CD4-positive, alpha-beta T cell treated with Interferon gamma for 1 hour (primary cell): Measurements from ENCODE around the gene CLEC4C.

ENCODE experiments used
- DNase-seq: peaks from one replicate; pipeline ENCODE4 v3.0.0-alpha.2; 2020

CLEC4C gene

DNA sequence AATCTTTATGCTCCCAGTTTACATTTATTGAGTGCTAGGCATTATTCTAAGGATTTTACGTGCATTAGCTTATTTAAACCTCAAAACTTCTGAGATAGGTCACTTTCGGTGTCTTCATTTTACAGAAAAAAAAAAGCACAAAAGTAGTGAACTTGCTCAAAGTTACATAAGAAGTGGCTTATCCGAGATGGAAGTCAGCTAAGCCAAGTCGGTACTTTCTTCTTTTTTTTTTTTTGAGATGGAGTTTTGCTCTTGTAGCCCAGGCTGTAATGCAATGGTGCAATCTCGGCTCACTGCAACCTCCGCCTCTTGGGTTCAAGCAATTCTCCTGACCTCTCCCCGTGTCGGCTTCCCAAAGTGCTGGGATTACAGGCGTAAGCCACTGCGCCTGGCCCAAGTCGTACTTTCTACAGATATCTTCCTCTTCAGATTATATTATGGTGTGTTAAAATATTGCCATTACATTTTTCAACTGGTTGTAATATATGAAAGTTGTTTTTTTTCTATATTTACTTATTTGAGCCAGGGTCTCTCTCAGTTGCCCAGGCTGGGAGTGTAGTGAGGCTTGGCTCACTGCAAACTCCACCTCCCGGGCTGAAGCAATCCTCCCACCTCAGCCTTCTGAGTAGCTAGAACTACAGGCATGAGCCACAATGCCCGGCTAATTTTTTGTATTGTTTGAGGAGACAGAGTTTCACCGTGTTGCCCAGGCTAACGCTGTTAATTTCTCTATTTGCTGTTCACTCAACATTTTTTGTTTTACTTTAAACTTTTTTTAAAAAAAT, 27.0 kb downstream of the CLEC4C start:
- DNase-seq = no peak

DNA sequence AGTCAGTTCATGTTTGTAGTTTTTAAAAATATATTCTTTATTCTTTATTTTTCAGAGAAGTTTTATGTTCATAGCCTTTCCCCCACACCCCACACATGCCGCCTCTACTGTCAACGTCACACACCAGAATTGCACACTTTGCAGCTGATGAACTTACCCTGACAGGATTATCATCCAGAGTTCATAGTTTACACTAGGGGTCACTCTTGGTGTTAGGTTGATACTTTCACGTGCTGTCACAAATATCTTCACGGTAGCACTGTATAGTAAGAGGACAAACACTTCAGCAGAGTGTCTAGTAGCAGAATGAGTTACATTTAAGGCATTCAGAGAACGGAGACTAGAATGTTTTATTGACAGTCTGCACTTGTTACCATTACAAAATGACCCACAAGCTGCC, 30.8 kb downstream of the CLEC4C start:
- DNase-seq = no peak

DNA sequence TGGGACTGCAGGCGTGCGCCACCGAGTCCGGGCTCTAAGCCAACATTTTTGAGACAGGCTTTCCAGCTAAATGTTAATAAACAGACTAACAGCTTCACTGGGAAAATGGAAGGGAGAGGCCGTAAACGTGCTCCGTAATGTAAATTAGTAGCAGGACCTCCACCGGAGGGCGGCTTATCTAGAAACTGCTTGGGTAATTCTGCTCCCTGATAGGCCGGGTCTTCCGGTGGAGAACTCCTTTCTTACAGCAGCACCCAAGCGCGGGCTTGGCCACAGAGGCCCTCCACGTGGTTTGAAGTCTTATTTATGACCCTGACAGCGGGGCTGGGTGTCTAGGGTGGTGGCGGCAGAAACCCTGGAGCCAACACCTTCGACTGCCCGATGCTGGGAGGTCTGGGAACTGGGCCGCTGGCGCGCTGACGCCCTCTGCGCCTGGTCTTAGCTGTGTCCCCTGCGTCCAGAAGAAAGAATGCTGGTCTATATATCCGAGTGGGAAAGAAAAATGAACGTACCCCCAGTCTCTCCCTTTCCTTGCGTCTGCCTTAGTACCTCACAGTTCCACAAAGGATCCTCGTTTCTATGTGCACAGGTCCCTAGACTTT, 34.2 kb downstream of the CLEC4C start:
- no peak for DNase-seq

DNA sequence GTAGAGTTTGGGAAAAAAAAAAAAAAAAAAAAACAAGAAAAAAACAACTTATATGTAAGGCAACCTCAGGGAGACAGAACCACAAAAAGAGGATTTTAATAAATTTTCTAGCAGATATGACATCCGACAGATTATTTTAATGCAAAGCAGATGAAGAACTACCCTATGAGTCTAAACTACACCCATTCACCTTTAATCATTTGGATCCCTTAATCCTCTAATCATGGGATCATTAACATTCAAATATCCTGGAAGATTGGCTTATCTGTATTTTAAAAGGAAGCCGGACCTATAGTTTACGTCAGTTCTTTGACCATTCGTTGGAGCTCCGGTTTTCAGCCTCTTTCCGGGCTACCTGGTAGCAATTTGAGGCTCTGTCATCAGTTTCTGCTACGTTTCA, 36.0 kb downstream of the CLEC4C start, which contains the start of gene DPPA3:
Gene DPPA3 (plus strand): TSS at position 301 of the 400 bp plus-strand sequence. CDS start 138 bp downstream, outside the sequence.
- no peak for DNase-seq

DNA sequence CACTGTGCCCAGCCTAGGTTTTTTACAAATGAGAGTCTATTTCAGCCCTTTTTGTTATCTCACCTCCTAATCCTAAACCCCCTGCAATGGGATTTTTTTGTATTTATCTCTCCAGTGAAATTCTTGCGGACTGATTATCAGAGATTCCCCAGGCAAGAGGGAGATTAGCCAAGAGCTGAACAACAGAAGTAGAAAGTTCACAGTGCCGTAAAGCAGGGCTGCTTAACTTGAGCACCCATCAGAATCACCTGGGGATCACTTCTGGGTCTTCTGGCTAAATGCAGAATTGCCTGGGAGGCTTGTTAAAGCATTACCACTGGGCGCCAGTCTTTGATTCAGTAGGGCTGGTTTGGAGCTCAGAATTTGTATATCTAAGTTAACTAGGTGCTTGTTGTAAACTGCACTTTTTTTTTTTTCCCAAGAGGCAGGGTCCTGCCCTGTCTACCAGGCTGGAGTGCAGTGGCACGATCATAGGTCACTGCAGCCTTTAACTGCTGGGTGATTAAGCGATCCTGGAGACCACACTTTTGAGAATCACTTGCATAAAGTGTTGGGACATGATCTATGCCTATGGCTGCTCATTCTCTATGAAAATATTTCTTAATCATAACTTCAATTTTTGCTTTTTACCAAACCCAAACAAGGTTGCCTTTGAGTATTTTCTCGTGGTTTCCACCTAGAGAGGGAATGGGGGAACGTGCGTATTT, 37.1 kb downstream of the CLEC4C start:
- DNase-seq = no peak

DNA sequence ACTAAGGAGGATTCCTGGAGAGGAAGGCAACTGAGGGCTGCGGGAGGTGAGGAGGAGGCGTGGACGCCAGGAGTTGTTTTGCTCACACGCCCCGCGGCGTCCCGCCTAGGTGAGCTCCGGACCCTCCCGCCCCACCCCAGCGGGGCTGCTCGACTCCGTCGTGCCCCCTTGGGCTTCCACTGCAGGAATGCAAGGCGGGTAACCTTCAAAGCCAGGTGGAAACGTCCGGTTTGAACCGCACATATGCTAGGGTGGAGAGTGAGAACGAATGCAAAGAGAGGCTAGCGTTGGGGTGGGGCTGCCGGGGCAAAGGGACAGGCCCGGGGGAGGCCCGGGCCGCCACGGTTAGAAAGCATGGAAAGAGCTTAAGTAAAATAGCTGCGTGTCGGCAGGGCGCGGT, 41.3 kb downstream of the CLEC4C start:
- DNase-seq = no peak

DNA sequence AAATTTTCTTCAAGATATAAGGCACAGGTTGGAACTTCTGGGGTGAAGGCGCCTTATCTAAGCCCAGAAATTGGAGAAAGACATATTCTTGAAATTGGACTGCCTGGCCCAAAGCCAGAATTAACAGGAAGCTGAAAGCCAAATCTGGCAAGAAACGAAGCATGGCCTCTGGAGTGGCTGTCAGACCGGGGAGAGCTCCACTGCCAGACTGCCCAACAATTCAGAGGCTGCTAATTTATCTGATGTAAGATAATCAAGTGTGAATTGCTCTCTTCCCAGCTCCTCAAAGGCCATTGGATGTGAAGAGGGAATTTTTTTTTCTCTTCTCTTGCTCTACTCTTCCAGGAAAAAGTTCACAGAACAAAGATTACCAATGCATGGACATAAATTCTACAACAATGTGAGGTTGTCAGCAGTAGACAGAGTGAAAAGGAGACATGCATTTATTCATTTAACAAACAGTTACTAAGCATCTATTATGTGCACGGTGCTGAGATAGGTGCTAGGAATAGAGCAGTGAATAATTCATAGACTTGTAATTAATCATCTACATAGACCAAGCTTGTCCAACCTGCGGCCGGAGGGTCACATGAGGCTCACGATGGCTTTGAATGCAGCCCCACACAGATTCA, 51.5 kb downstream of the CLEC4C start, which contains the start of gene GDF3:
Gene GDF3 (minus strand): TSS at position 210 of the 632 bp plus-strand sequence. CDS start 47 bp downstream, at position 163.
- no peak for DNase-seq

DNA sequence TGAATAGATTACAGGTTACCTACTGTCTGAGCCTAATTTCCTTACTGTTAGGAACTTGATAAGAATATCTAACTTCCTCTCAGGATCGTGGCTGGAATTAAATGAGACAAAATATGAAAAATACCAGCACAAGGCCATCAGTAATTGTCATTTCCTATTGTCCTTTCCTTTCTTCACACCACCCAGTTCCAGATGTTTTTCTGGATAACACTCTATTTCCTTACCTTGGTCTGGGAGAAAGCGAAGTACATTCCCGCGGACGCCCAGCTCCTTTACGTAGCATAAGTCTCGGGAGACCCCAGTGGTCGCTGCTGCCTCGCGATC, 52.0 kb downstream of the CLEC4C start:
- DNase-seq = no peak

DNA sequence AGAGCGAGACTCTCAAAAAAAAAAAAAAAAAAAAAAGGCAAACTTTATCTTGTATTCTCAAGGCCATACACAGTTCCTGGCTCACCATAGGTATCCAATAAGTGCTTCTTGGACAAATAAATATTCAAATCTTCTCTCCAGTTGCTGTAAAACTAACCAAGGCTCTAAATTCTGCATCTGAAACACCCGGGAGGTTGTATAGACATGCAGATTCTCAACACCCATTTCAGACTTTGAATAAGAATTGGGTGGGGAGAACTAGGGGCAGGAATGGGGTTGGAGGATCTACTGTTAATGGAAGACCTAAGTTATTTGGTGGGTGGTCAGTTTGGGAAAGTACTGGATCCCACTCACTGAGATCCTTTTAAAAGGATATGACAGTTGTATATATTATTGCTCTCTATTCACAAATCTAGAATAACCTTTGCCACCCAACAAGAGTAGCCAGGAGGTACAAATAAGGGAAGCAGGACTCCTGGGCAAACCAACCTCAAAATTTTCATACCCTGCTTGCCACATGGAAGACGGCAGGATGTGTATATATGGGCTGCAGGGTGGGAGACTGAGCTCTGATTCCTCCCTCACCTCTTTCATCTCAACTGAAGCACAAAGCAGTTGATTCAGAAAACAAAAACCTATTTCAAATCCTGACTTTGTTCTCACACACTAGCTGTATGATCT, 52.5 kb downstream of the CLEC4C start:
- no peak for DNase-seq

DNA sequence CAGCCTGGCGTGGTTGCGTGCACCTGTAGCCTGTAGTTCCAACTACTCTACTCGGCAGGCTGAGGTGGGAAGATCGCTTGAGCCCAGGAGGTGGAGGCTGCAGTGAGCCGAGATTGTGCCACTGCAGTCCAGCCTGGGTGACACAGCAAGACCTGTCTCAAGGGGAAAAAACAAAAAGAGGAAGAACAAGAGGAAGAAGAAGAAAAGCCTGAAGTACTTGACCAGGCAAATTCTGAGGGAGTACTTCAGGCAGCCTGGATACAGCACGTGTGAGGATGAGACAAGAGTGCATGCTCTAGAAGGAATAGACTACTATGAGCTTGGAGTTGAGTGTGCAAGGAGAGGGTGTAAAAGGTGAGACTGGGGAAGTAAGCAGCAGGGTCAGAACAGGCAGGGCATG, 53.4 kb downstream of the CLEC4C start:
- peak; percentile 4 for DNase-seq

DNA sequence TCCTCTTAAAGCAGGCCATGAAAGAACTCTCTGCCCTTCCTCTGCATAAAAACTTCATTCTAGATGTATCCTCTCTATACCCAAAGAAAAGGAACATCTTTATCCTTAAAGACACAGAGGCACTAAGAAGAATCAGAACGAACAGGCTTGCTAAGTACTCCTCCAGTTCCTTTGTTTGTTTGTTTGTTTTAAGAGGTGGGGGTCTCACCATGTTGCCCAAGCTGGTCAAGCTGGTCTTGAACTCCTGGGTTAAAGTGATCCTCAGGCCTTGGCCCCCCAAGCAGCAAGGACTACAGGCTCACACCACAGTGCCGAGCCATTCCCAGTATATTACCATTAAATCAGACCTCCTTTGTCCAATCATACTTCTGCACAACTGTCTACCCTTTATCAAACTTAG, 65.6 kb downstream of the CLEC4C start:
- DNase-seq = no peak
